IMR-90 (cell line): ENCODE measurements around the gene RMDN2. TPM values are rescaled to one million over a fixed set of nuclear protein-coding genes. Genes with fewer than 3 reads are reported as not detected.

Experiments used
- ATAC-seq: fragments of 200-7000 bp; cut with Tn5 transposase; 2 replicates; pipeline ENCODE4 v1.9.1; 2020; ENCODE audit warnings: low read depth, mild to moderate bottlenecking, moderate library complexity
- BruUV-seq: library from RNA; stranded (reverse); fragments of 400-500 nt; replicated peaks from 2 replicates; lab custom pipeline; 2021; lab: Mats Ljungman, UMichigan
- CTCF ChIA-PET: fragments of 300-600 bp; formaldehyde crosslinking; extraction: SDS; loops from one replicate; lab custom pipeline; 2021; ENCODE audit warnings: antibody characterized with exemption; lab: Yijun Ruan, JAX
- POLR2A ChIA-PET: fragments of 300-600 bp; sonication (Branson Sonifier 250); formaldehyde crosslinking; loops from one replicate; lab custom pipeline; 2022; ENCODE audit warnings: antibody characterized with exemption; ENCODE audit not compliant: unreplicated experiment; lab: Charles Lee
- DNase-seq: peaks from one replicate; pipeline ENCODE4 v3.0.0; 2013
- H2AFZ ChIP-seq: replicated peaks from 2 replicates; pipeline ENCODE3; 2013; ENCODE audit warnings: low read length, mild to moderate bottlenecking; ENCODE audit not compliant: poor library complexity
- H2AK5ac ChIP-seq: 2 replicates; pipeline ENCODE4 v1.6.1; 2013; ENCODE audit warnings: low read depth, low read length, inconsistent platforms
- H2AK9ac ChIP-seq: replicated peaks from 2 replicates; pipeline ENCODE3; 2013; ENCODE audit warnings: mild to moderate bottlenecking, low read depth, low read length, moderate library complexity; ENCODE audit not compliant: poor library complexity
- H2BK120ac ChIP-seq: 2 replicates; pipeline ENCODE4 v1.6.1; 2013; ENCODE audit warnings: low read depth, low read length, inconsistent platforms
- H2BK15ac ChIP-seq: 3 replicates; pipeline ENCODE4 v1.6.1; 2013; ENCODE audit warnings: low read depth, low read length, inconsistent platforms
- H2BK20ac ChIP-seq: 2 replicates; pipeline ENCODE4 v1.6.1; 2013; ENCODE audit warnings: low read depth, mild to moderate bottlenecking, inconsistent platforms, low read length, moderate library complexity
- H2BK5ac ChIP-seq: 2 replicates; pipeline ENCODE4 v1.6.1; 2013; ENCODE audit warnings: mild to moderate bottlenecking, low read depth, low read length, inconsistent platforms; ENCODE audit not compliant: poor library complexity, severe bottlenecking
- H3K14ac ChIP-seq: replicated peaks from 2 replicates; pipeline ENCODE4 v1.6.1; 2013; ENCODE audit warnings: low read depth, low read length, inconsistent platforms
- H3K18ac ChIP-seq: 2 replicates; pipeline ENCODE4 v1.6.1; 2013; ENCODE audit warnings: low read depth, low read length, control low read depth
- H3K23ac ChIP-seq: 2 replicates; pipeline ENCODE4 v1.6.1; 2013; ENCODE audit warnings: low read depth, low read length, inconsistent platforms
- H3K27ac ChIP-seq: 2 replicates; pipeline ENCODE4 v1.5.1; 2013; ENCODE audit warnings: mild to moderate bottlenecking, control low read depth, low read length; ENCODE audit not compliant: insufficient read depth
- H3K27me3 ChIP-seq: 2 replicates; pipeline ENCODE4 v1.6.1; 2013; ENCODE audit warnings: low read length; ENCODE audit not compliant: control insufficient read depth, insufficient read depth
- H3K36me3 ChIP-seq: 2 replicates; pipeline ENCODE4 v1.6.1; 2013; ENCODE audit warnings: low read length, mixed read lengths; ENCODE audit not compliant: control insufficient read depth, insufficient read depth
- H3K4ac ChIP-seq: 2 replicates; pipeline ENCODE4 v1.6.1; 2013; ENCODE audit warnings: low read depth, low read length, inconsistent platforms
- H3K4me1 ChIP-seq: 2 replicates; pipeline ENCODE4 v1.6.1; 2013; ENCODE audit warnings: low read length, mixed read lengths; ENCODE audit not compliant: control insufficient read depth, insufficient read depth
- H3K4me2 ChIP-seq: 2 replicates; pipeline ENCODE4 v1.6.1; 2013; ENCODE audit warnings: low read depth, mild to moderate bottlenecking, control low read depth, low read length, moderate library complexity
- H3K4me3 ChIP-seq: 2 replicates; pipeline ENCODE4 v1.5.1; 2013; ENCODE audit warnings: low read depth, mild to moderate bottlenecking, control low read depth, low read length, moderate library complexity; ENCODE audit not compliant: insufficient read depth
- H3K56ac ChIP-seq: 2 replicates; pipeline ENCODE4 v1.6.1; 2013; ENCODE audit warnings: low read length, inconsistent platforms; ENCODE audit not compliant: insufficient read depth; ENCODE audit errors: extremely low read depth
- H3K79me1 ChIP-seq, 2 experiments: 2 replicates each; pipeline ENCODE4 v1.6.1; 2013; ENCODE audit warnings: low read length in 2 of 2, inconsistent platforms in 1 of 2, low read depth in 1 of 2
- H3K9ac ChIP-seq: 2 replicates; pipeline ENCODE4 v1.6.1; 2013; ENCODE audit warnings: low read depth, low read length, control low read depth
- H3K9me1 ChIP-seq: 2 replicates; pipeline ENCODE4 v1.6.1; 2013; ENCODE audit warnings: low read length, inconsistent platforms; ENCODE audit not compliant: insufficient read depth
- H3K9me3 ChIP-seq: 2 replicates; pipeline ENCODE4 v1.6.1; 2013; ENCODE audit warnings: low read length; ENCODE audit not compliant: control insufficient read depth, insufficient read depth
- H4K20me1 ChIP-seq: 2 replicates; pipeline ENCODE4 v1.6.1; 2013; ENCODE audit warnings: low read length, inconsistent platforms; ENCODE audit not compliant: insufficient read depth
- H4K5ac ChIP-seq: 2 replicates; pipeline ENCODE4 v1.6.1; 2013; ENCODE audit warnings: mild to moderate bottlenecking, low read depth, low read length, control low read depth
- H4K8ac ChIP-seq, 2 experiments: 2 replicates each; pipeline ENCODE4 v1.6.1; 2013; ENCODE audit warnings: low read depth in 2 of 2, low read length in 2 of 2, control low read depth in 1 of 2, inconsistent platforms in 1 of 2
- H4K91ac ChIP-seq: 2 replicates; pipeline ENCODE4 v1.6.1; 2013; ENCODE audit warnings: low read depth, low read length, inconsistent platforms; ENCODE audit not compliant: insufficient read depth
- CEBPB ChIP-seq: IDR thresholded peaks from 2 replicates; pipeline ENCODE4 v1.6.1; 2012; ENCODE audit warnings: low read depth, low read length, improper control_type of control experiment
- CHD1 ChIP-seq: IDR thresholded peaks from 2 replicates; pipeline ENCODE4 v1.6.1; 2012; ENCODE audit warnings: low read depth, low read length, improper control_type of control experiment
- ELK1 ChIP-seq: fragments of 150-350 bp; IDR thresholded peaks from 2 replicates; pipeline ENCODE4 v1.6.1; 2016; ENCODE audit warnings: low read depth, mild to moderate bottlenecking, low read length, moderate library complexity, borderline replicate concordance
- MAZ ChIP-seq: IDR thresholded peaks from 2 replicates; pipeline ENCODE4 v1.6.1; 2012; ENCODE audit warnings: low read depth, mild to moderate bottlenecking, low read length, improper control_type of control experiment, moderate library complexity, borderline replicate concordance
- MXI1 ChIP-seq: IDR thresholded peaks from 2 replicates; pipeline ENCODE4 v1.6.1; 2012; ENCODE audit warnings: low read depth, mild to moderate bottlenecking, low read length, moderate library complexity, borderline replicate concordance
- RCOR1 ChIP-seq: IDR thresholded peaks from 2 replicates; pipeline ENCODE4 v1.6.1; 2012; ENCODE audit warnings: mild to moderate bottlenecking, low read length, improper control_type of control experiment; ENCODE audit not compliant: insufficient replicate concordance
- RFX5 ChIP-seq: IDR thresholded peaks from 2 replicates; pipeline ENCODE4 v1.8.0; 2012; ENCODE audit warnings: low read depth, mild to moderate bottlenecking, low read length, moderate library complexity
- SMC3 ChIP-seq: fragments of 150-350 bp; IDR thresholded peaks from 2 replicates; pipeline ENCODE4 v1.6.1; 2016; ENCODE audit warnings: low read depth, mild to moderate bottlenecking, antibody characterized with exemption, low read length, moderate library complexity
- WGBS, 2 experiments: methylation state at CpG; one replicate each; pipeline versions ENCODE4 v1.1.5 to v1.1.7; 2013; ENCODE audit warnings: missing lambda C conversion rate in 2 of 2; ENCODE audit not compliant: insufficient read length in 1 of 2; ENCODE audit errors: extremely low coverage in 2 of 2; 5-methylcytosine and 5-hydroxymethylcytosine counted together
- dilution Hi-C: fragments of 300-500 bp; cut with HindIII; formaldehyde crosslinking; loops from one replicate; pipeline ENCODE4 v1.14.3; 2018; ENCODE audit warnings: low sequenced_read_pairs; ENCODE audit not compliant: unreplicated experiment
- in situ Hi-C: fragments of 300-500 bp; cut with MboI; formaldehyde crosslinking; loops from 3 replicates; pipeline ENCODE4 v1.14.3; 2019; ENCODE audit warnings: low sequenced_read_pairs, inconsistent platforms, mixed read lengths
- intact Hi-C: fragments of 100-400 bp; cut with micrococcal nuclease; formaldehyde crosslinking; loops from 2 replicates; pipeline ENCODE4 v1.10.0; 2022
- polyA plus RNA-seq, 3 experiments: library from polyadenylated mRNA; depleted of rRNA; stranded (reverse); fragments of >200 nt; gene quantifications; 2 replicates each; pipeline ENCODE4 v1.2.3, GENCODE V29; 2012; ENCODE audit warnings: low replicate concordance in 1 of 3
- total RNA-seq: library from RNA; depleted of rRNA; stranded (reverse); fragments of >200 nt; gene quantifications from 2 replicates; pipeline ENCODE4 v1.2.3, GENCODE V29; 2012

Gene RMDN2
- total and polyA plus RNA-seq, 2 of the 4 experiments (the other 2 are of a cell fraction): 2.3 to 3.0 TPM

GRCh38 chr2:37982847-37983246 lies 57.8 kb downstream of the RMDN2 start:
- Histone ChIP-seq H2AK9ac (no peak overlapping the region), H4K5ac (no peak overlapping the region), H2BK15ac (no peak overlapping the region), H3K36me3 (no peaks in the 10 kb centered on the region), H4K20me1 (no peaks in the 10 kb centered on the region), H2BK20ac (no peak overlapping the region), H3K27me3 (no peaks in the 10 kb centered on the region), H3K79me1 (no peaks in the 10 kb centered on the region), H3K4me2 (no peak overlapping the region), H2BK120ac (no peak overlapping the region), H3K27ac (no peak overlapping the region), H2AK5ac (no peak overlapping the region), H3K9ac (no peak overlapping the region), H3K4ac (no peak overlapping the region), H3K14ac (no peak overlapping the region), H2BK5ac (no peak overlapping the region), H2AFZ (no peak overlapping the region), H4K8ac (no peak overlapping the region), H3K4me3 (no peak overlapping the region), H4K91ac (no peak overlapping the region), H3K23ac (no peak overlapping the region), H3K4me1 (peaks cover 3% of the 10 kb centered on the region; the same call in 1 of the 2 replicates), H3K9me3 (no peaks in the 10 kb centered on the region), H3K9me1 (no peaks in the 10 kb centered on the region), H3K56ac (no peak overlapping the region), H3K18ac (no peak overlapping the region)
- ATAC-seq: no peak
- intact Hi-C loops: loop anchor here (2.0 to 10.0 kb wide), 3 partner anchors 94 to 522 kb away; partner anchors contain the start of gene CYP1B1
- BruUV-seq: no TSS peak
- dilution Hi-C loops: no loop called here
- CTCF ChIA-PET: interaction anchor here (0.7 to 1.1 kb wide), 2 partner anchors 10 to 15 kb away, joined by 3 to 5 read pairs; no protein-coding TSS in a partner anchor
- no CpG with 5 or more reads among the region's 6 CpGs for WGBS, 2 experiments
- POLR2A ChIA-PET: no interaction called here
- DNase-seq: no peak
- TF ChIP-seq ELK1 (no peak), MXI1 (no peak), MAZ (no peak), SMC3 (no peak), CHD1 (no peak), RFX5 (no peak), RCOR1 (no peak), CEBPB (no peak)
- in situ Hi-C loops: no loop called here
